NCI-H1417 treated with DMSO at 0.1 percent for 48 hours (cell line): Measurements from ENCODE around the gene STBD1.
"Not testable (repeated sequence)": the region's sequence is repeated elsewhere in the genome, so short reads cannot be mapped to it uniquely, and the experiment has no call there.

ENCODE experiments used
- DNase-seq: peaks from one replicate; lab custom pipeline; 2025; lab: John Stamatoyannopoulos, UW

STBD1 gene

GRCh38 chr4:76283900-76284299 is 22.6 kb upstream of the STBD1 start:
- DNase-seq: no peak

- DNase-seq: not testable (repeated sequence)
Measured at GRCh38 chr4:76287811-76288210, 18.7 kb upstream of the STBD1 start.

DNA sequence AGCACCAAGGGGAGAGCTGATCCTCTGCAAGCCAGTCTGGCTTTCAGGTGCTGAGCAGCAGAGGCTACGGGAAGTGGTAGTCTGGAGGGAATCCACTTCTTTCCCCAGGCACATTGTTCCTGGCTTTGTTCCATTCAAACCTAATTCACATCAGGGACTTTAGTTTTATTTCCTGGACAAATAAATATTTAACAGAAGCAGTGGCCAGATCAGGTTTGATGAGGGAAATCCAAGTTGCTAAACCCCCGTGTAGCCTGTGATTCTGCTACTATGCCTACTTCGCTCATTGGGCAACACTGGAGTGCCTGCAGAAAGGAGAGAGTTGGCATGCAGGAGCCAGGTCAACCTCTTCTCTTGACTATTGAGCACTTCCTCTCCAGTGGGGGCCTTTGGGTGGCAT is 13.8 kb upstream of the STBD1 start:
- DNase-seq: no peak

- no peak for DNase-seq
Measured at GRCh38 chr4:76293772-76294171, 12.8 kb upstream of the STBD1 start.

DNA sequence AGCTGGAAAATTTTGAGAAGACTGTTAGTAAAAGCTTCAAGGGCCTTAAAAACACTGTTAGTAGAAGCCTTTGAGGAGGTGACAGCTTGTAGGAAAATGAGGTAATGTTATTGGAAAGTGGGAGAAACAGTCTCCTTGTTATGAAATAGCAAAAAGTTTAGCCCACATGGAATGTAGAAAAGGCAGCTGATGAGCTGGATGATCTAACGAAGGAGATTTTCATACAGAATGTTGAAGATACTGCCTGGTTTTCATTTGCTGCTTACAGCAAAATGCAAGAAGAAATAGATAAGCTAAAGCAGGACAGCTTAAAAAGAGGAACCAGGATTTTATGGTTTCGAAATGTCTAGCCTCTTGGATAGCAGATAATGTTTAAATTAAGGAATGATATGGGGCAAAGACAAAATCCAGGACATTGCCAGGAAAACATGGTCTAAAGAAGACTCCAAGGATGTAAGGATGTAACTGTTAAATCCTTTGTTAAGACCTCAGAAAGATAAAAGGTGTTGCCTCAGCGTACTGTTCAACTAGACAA is 10.2 kb upstream of the STBD1 start:
- DNase-seq: no peak

DNA sequence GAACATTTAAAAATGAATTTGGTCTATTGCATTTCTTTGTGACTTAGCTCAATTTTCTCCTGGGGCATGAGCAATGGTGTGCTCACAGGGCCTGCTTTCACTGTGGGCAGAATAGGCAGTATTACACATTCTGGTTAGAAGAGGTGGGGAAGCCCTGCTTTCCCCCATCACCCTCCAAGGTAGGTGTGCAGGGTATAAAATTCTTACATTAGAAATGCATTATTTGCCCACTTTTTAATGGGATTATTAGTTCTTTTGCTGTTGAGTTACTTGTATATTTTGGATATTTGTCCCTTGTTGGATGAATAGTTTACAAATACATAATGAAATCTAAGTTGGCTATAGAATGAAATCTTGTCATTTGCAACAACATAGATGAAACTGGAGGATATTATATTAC is 8.3 kb upstream of the STBD1 start:
- no peak for DNase-seq

DNA sequence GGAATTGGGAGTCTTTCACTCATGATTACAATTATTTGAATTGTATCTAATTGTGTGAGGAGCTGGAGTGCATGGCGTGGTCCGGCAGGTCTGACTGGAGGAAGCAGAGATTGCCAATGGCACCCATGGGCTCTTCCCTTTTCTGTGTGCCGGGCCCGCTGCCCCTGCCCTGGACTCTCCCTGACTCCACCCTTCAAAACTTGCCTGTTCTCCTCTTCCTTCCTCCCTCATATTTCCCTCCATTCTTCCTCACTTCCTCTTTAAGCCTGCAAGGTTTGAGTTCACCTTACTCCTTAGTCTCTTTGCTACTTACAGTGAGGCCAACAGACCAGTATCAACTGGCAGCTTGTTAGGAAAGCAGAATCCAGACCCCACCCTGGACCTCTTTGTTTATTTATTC is 6.5 kb upstream of the STBD1 start:
- DNase-seq: no peak

GRCh38 chr4:76301068-76301774 is 5.3 kb upstream of the STBD1 start:
- no peak for DNase-seq

DNA sequence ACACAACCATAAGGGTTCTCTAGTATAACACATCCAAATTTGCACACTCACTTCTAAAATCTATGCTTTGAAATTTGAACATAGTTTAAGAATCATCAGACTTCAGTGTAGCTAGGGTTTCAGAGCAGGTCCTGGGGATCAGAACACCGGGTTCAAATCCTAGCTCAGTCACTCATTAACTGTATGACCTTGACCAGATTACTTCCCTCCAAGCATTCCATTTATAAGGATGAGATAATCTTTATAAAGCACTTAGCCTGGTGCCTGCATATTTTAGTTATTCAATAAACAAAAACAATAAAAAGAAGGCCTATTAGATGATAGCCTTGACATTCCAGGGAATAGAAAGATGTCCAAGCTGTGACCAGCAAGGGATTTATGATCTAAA is 4.8 kb upstream of the STBD1 start:
- no peak for DNase-seq

DNA sequence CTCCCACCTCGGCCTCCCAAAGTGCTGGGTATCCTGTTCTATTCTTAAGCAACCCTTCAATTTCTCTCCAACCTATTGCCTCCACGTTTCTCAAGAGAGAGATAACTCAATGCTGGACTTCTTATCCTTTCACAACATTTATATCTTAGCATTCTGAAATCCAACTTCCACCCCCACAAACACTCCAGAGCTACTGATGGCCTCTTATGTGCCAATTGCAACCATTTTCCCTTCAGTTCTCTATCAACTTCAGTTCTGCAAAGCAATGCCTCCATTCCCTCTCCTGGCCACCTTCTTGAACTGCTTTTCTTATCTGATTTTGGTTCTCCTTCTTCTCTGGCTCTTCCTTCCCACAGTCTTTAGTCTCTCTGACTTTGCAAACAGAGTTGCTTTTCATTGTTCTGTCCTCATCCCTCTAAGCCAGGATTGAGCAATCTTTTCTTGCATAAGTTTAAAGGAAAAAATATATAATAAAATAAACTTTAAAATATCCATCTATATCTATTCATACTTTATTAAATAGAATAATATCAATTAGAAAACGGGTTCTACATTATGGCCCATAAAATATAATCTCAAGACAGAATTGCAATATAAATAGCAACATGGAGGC is 3.6 kb upstream of the STBD1 start:
- DNase-seq: no peak

DNA sequence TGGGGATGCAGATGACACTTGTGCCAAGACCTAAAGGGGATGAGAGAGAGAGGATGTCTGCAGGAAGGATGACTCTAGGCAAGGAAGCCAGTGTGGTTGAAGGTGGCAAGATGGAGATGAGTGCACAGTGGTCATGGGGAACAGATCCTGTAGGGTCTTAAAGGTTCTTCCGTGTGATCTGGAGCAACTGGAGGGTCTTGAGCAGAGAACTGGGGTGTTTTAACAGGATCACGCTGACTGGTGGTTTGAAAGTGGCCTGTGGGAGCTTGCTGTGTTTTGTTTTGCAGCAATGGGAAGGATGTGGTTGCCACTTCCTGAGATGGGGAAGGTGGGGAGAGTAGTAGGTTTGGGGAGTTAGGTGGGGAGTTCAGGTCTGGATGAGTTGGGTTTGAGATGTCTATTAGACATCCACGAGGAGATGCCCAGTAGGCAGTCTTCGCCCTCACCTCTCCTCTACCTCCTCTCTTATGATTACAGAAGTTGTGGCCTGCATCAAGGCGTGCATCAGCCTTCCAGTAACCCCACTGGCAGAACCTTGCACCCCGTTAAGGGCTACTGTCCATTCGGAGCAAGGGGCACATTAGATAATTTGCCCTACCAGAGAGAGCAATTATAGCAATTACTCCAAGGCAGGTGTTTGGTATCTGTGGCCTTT is 1.4 kb upstream of the STBD1 start:
- no peak for DNase-seq

- no peak for DNase-seq
Measured at GRCh38 chr4:76306882-76307659, 538 bp downstream of the STBD1 start.

GRCh38 chr4:76307660-76308014 is 1.1 kb downstream of the STBD1 start:
- DNase-seq: no peak

DNA sequence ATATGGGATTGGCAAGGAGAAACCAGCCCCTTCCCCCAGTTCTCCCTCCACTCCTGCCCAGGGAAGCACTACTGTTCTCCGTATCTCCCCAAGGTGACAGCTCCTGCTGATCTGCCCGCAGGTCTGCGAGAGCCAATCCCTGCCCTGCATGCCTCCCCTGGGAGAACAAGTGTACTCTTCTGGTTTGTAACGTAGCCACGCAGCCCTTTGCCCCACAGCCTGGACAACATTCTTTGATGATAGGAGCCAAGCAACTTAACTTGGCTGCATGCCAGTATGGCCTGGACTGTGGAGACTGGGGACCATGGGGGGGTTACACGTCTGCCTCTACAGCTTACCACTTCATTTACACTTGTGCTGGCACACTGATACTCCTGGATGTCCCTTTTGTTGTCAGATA is 2.0 kb downstream of the STBD1 start:
- DNase-seq: no peak

DNA sequence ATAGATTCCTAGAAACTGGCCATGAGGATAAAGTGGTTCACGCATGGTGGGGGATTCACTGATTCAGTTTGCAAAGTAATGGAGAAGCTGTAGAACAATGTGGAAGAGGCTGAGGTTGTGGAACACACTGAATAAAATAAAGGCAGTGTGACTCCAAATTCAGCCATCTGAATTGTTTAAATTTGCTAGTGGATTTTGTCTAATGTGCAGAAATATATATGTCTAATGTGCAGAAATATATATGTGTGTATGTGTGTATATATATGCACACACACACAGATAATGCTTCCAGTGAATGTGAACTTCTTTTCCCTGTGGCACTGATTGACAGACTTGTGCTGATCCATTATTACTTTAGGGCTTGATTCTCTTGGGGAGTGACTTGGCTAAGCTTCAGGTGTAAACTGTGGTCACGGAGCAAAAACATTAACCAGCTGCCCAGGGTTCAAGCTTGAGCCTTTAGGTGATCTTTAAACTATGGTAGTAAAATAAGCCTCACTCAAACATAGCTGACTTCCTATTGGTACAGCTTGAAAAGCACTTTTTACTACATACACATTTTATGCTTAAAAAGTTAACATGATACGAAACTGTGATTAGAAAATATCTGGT is 3.5 kb downstream of the STBD1 start:
- DNase-seq: no peak

GRCh38 chr4:76310683-76311082 is 4.2 kb downstream of the STBD1 start:
- DNase-seq: no peak

- DNase-seq: no peak
Measured at GRCh38 chr4:76311896-76312331, 5.4 kb downstream of the STBD1 start.

GRCh38 chr4:76312457-76312856 is 5.9 kb downstream of the STBD1 start:
- no peak for DNase-seq

DNA sequence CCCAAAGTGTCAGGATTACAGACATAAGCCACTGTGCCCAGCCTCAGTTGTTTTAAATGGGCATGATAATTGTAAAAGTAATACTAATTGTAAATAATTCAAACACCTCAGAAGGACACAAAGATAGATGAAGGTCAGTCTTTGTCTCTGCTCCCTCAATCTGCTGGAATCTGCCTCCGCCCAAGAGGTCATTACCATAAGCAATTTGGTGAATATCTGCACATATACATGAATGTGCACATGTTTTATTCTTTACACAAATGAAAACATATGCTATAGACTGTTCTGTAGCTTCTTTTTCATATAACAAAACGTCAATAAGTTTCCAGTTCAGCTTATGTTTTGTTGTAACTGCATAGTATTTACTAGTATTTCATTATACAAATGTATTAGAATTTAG is 7.0 kb downstream of the STBD1 start:
- no peak for DNase-seq

DNA sequence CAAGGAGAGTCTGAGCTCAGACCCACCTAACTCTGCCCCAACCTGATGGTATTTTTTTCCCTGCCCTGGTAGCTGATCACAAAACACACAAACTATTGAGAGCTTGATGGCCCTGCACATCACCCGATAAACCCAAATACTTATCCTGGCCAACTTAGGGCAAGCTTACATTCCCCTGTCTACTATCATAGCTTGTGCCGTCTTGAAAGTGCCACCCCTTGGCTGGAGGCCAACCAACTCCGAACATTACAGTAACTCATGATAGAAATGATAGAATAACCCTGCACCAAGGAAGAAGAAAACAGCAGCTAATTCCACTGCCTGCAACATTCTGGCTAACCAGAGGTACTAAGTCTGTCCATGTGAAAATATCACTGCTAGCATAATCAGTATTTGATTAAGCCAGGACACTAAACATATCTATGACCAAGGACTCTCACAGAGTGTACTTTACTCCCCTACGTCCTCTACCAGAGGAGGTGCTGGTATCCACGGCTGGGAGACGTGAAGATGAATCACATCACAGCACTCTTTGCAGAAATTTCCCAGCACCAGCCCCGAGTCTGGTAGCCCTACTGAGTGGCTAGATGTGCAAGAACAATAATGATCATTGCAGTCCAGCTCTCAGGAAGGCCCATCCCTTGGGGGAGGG is 8.9 kb downstream of the STBD1 start:
- DNase-seq: no peak

DNA sequence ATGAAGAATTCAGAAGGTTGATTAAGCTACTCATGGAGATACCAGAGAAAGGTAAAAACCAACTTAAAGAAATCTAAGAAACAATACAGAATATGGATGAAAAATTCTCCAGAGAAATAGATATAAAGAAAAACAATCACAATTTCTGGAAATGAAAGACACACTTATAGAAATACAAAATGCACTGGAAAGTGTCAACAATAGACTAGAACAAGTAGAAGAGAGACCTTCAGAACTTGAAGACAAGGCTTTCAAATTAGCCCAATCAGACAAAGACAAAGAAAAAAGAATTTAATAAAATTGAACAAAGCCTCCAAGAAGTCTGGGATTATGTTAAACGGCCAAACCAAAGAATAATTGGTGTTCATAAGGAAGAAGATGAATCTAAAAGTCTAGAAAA is 9.6 kb downstream of the STBD1 start:
- no peak for DNase-seq

DNA sequence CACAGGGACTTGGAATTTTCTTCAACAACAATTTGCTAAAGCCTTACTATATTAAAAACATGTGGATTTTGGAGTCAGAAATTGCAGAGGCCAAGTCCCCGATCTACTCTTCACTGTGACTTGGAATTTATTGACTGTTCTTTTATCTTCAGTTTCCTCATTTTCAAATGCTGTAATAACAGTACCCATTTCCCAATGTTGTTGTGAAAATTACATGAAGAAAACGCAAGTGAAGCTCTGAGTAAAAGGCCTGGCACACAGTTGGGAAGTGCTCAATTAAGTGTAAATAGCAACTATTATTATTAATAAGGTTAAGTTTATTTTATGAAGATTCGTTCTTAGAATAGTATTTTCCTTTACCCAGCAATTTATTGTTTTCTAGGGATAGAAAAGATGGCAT is 15.7 kb downstream of the STBD1 start:
- DNase-seq: no peak
